H1 (cell line): Measurements from ENCODE around the gene NIPSNAP2. TPM values are rescaled to one million over a fixed set of nuclear protein-coding genes. Genes with fewer than 3 reads are reported as not detected.

Experiments
- CTCF ChIA-PET: fragments of 300-600 bp; sonication (Branson Sonifier 250); formaldehyde crosslinking; loops from one replicate; lab custom pipeline; 2021; ENCODE audit not compliant: partially characterized antibody; lab: Charles Lee
- POLR2A ChIA-PET: fragments of 300-600 bp; sonication (Branson Sonifier 250); formaldehyde crosslinking; loops from one replicate; lab custom pipeline; 2021; ENCODE audit warnings: inconsistent platforms; ENCODE audit not compliant: partially characterized antibody; lab: Charles Lee
- DNase-seq, 2 experiments: peaks; one replicate each; pipeline versions ENCODE4 v3.0.0 to v3.0.0-alpha.2; 2010 to 2022; ENCODE audit warnings: low spot score in 2 of 2, low read depth in 1 of 2, mixed read lengths in 1 of 2
- FAIRE-seq: peaks from 2 replicates; lab custom pipeline; 2011; peaks lifted over from hg19 to GRCh38; lab: Jason Lieb, UNC
- H2AFZ ChIP-seq: 2 replicates; pipeline ENCODE4 v1.8.1; 2012; ENCODE audit warnings: low read length, inconsistent platforms
- H2AK5ac ChIP-seq: 2 replicates; pipeline ENCODE4 v1.6.1; 2013; ENCODE audit warnings: low read depth, low read length
- H2BK120ac ChIP-seq: replicated peaks from 2 replicates; pipeline ENCODE3; 2013; ENCODE audit warnings: low read depth, low read length, inconsistent platforms
- H2BK12ac ChIP-seq: 2 replicates; pipeline ENCODE4 v1.6.1; 2013; ENCODE audit warnings: low read depth, low read length
- H2BK15ac ChIP-seq: 2 replicates; pipeline ENCODE4 v1.6.1; 2013; ENCODE audit warnings: low read length
- H2BK20ac ChIP-seq: 2 replicates; pipeline ENCODE4 v1.6.1; 2013; ENCODE audit warnings: low read length
- H2BK5ac ChIP-seq: 2 replicates; pipeline ENCODE4 v1.6.1; 2013; ENCODE audit warnings: low read depth, low read length
- H3K14ac ChIP-seq: 2 replicates; pipeline ENCODE4 v1.6.1; 2013; ENCODE audit warnings: inconsistent platforms; ENCODE audit not compliant: insufficient read length
- H3K18ac ChIP-seq: 2 replicates; pipeline ENCODE4 v1.6.1; 2013; ENCODE audit warnings: low read length; ENCODE audit errors: extremely low read depth
- H3K23ac ChIP-seq: 2 replicates; pipeline ENCODE4 v1.6.1; 2013; ENCODE audit warnings: inconsistent platforms; ENCODE audit not compliant: insufficient read length
- H3K23me2 ChIP-seq: 2 replicates; pipeline ENCODE4 v1.6.1; 2013; ENCODE audit warnings: low read depth, low read length
- H3K27ac ChIP-seq: 2 replicates; pipeline ENCODE4 v1.6.1; 2011; ENCODE audit warnings: low read depth, low read length, inconsistent platforms
- H3K27me3 ChIP-seq, 4 experiments: replicated peaks in 1 of 4; 1 replicate in 1 of 4; 2 replicates in 3 of 4; pipeline versions ENCODE4 v1.6.1 to v1.8.1; 2011 to 2013; ENCODE audit warnings: low read length in 3 of 4, mild to moderate bottlenecking in 3 of 4, inconsistent platforms in 2 of 4, mixed read lengths in 2 of 4, moderate library complexity in 1 of 4; ENCODE audit not compliant: control insufficient read depth in 3 of 4, insufficient read depth in 3 of 4; ENCODE audit errors: extremely low read depth in 1 of 4
- H3K36me3 ChIP-seq, 4 experiments: 2 replicates each; pipeline versions ENCODE4 v1.6.1 to v1.8.1; 2011 to 2013; ENCODE audit warnings: mild to moderate bottlenecking in 4 of 4, low read length in 3 of 4, moderate library complexity in 2 of 4, control low read depth in 1 of 4, inconsistent platforms in 1 of 4; ENCODE audit not compliant: insufficient read depth in 4 of 4, control insufficient read depth in 2 of 4
- H3K4ac ChIP-seq: replicated peaks from 2 replicates; pipeline ENCODE3; 2013; ENCODE audit warnings: low read length, low read depth, mixed read lengths, inconsistent platforms; ENCODE audit not compliant: insufficient read length
- H3K4me1 ChIP-seq, 4 experiments: replicated peaks in 1 of 4; 1 replicate in 1 of 4; 2 replicates in 3 of 4; pipeline versions ENCODE4 v1.6.1 to v1.8.1; 2011 to 2013; ENCODE audit warnings: low read length in 3 of 4, inconsistent platforms in 2 of 4, mixed read lengths in 1 of 4; ENCODE audit not compliant: insufficient read depth in 4 of 4, control insufficient read depth in 3 of 4
- H3K4me2 ChIP-seq, 2 experiments: 2 replicates each; pipeline versions ENCODE4 v1.6.1 to v1.8.1; 2011 to 2013; ENCODE audit warnings: low read depth in 2 of 2, low read length in 2 of 2, control low read depth in 1 of 2, inconsistent platforms in 1 of 2, mild to moderate bottlenecking in 1 of 2; ENCODE audit not compliant: insufficient read depth in 1 of 2
- H3K4me3 ChIP-seq, 4 experiments: fragments of 200-600, 300-600 bp in 1 of 4; sonication (generic), shearing (Covaris generic), sonication (Bioruptor Twin) in 1 of 4; 2 replicates each; pipeline versions ENCODE4 v1.5.1 to v1.8.1; 2011 to 2016; ENCODE audit warnings: low read length in 4 of 4, low read depth in 3 of 4, control low read depth in 2 of 4, inconsistent platforms in 2 of 4, mild to moderate bottlenecking in 2 of 4, mixed read lengths in 1 of 4, moderate library complexity in 1 of 4; ENCODE audit not compliant: insufficient read depth in 2 of 4; ENCODE audit errors: extremely low read depth in 1 of 4
- H3K56ac ChIP-seq: replicated peaks from 2 replicates; pipeline ENCODE3; 2013; ENCODE audit warnings: low read depth, mild to moderate bottlenecking, mixed read lengths, low read length, inconsistent platforms; ENCODE audit not compliant: insufficient read length
- H3K79me1 ChIP-seq: 2 replicates; pipeline ENCODE4 v1.6.1; 2013; ENCODE audit warnings: low read depth, low read length, control low read depth
- H3K79me2 ChIP-seq, 2 experiments: 2 replicates each; pipeline versions ENCODE4 v1.6.1 to v1.8.1; 2012 to 2013; ENCODE audit warnings: low read length in 2 of 2, mild to moderate bottlenecking in 2 of 2, inconsistent platforms in 1 of 2; ENCODE audit not compliant: insufficient read depth in 2 of 2, control insufficient read depth in 1 of 2
- H3K9ac ChIP-seq, 4 experiments: replicated peaks in 1 of 4; 1 replicate in 1 of 4; 2 replicates in 3 of 4; pipeline versions ENCODE4 v1.6.1 to v1.8.1; 2011 to 2013; ENCODE audit warnings: low read depth in 3 of 4, low read length in 3 of 4, control low read depth in 2 of 4, mild to moderate bottlenecking in 2 of 4, moderate library complexity in 2 of 4, inconsistent platforms in 1 of 4; ENCODE audit errors: extremely low read depth in 1 of 4
- H3K9me3 ChIP-seq, 2 experiments: 2 replicates each; pipeline versions ENCODE4 v1.6.1 to v1.8.1; 2012 to 2013; ENCODE audit warnings: mild to moderate bottlenecking in 2 of 2, moderate library complexity in 2 of 2, control low read depth in 1 of 2, inconsistent platforms in 1 of 2, low read depth in 1 of 2, low read length in 1 of 2, mixed read lengths in 1 of 2; ENCODE audit not compliant: insufficient read depth in 2 of 2
- H4K20me1 ChIP-seq, 2 experiments: replicated peaks in 1 of 2; 2 replicates each; pipeline versions ENCODE3 to v1.8.1; 2011 to 2013; ENCODE audit warnings: inconsistent platforms in 2 of 2, low read length in 2 of 2, mild to moderate bottlenecking in 1 of 2; ENCODE audit not compliant: insufficient read depth in 2 of 2, control insufficient read depth in 1 of 2
- H4K5ac ChIP-seq: 2 replicates; pipeline ENCODE4 v1.6.1; 2013; ENCODE audit warnings: low read length, low read depth, mixed read lengths, inconsistent platforms; ENCODE audit not compliant: insufficient read length
- H4K8ac ChIP-seq: 2 replicates; pipeline ENCODE4 v1.8.0; 2013; ENCODE audit warnings: mild to moderate bottlenecking, moderate library complexity, low read length, inconsistent platforms; ENCODE audit not compliant: insufficient read depth; ENCODE audit errors: extremely low read depth
- H4K91ac ChIP-seq: replicated peaks from 2 replicates; pipeline ENCODE3; 2013; ENCODE audit warnings: low read length, mixed read lengths, inconsistent platforms; ENCODE audit not compliant: insufficient read length
- WGBS, 2 experiments: shearing (Covaris generic) in 1 of 2; methylation state at CpG; one replicate each; pipeline versions ENCODE4 v1.1.6 to v1.1.7; 2013 to 2015; ENCODE audit warnings: low lambda C conversion rate in 2 of 2, mixed read lengths in 2 of 2, inconsistent platforms in 1 of 2, low coverage in 1 of 2, missing lambda C conversion rate in 1 of 2; ENCODE audit not compliant: insufficient replicate concordance in 2 of 2, insufficient coverage in 1 of 2, insufficient read length in 1 of 2; ENCODE audit errors: extremely low coverage in 1 of 2, missing lambda C conversion rate in 1 of 2; 5-methylcytosine and 5-hydroxymethylcytosine counted together
- polyA plus RNA-seq, 7 experiments: library from polyadenylated mRNA; depleted of rRNA in 3 of 7; stranded (reverse) in 5 of 7; unstranded in 2 of 7; fragments of >200 nt in 5 of 7; fragments of 200-250 nt in 2 of 7; gene quantifications; 1 replicate in 5 of 7; 2 replicates in 1 of 7; 4 replicates in 1 of 7; pipeline versions ENCODE4 v1.2.1 to v1.2.3, GENCODE V29; 2011 to 2013; ENCODE audit warnings: missing spikeins in 2 of 7, mixed read lengths in 2 of 7
- total RNA-seq: library from RNA; stranded (reverse); fragmentation: NEBNext Ultra II Directional; extraction: Animal tissue kit (Norgen Biotek cat#: 25700); gene quantifications from 2 replicates; pipeline ENCODE4 v1.2.1, GENCODE V29; 2021

NIPSNAP2 gene
- total and polyA plus RNA-seq, 2 of the 8 experiments (the other 6 are each of a cell fraction or from before 2014, with no cell fraction given): 31.1 to 45.2 TPM

DNA sequence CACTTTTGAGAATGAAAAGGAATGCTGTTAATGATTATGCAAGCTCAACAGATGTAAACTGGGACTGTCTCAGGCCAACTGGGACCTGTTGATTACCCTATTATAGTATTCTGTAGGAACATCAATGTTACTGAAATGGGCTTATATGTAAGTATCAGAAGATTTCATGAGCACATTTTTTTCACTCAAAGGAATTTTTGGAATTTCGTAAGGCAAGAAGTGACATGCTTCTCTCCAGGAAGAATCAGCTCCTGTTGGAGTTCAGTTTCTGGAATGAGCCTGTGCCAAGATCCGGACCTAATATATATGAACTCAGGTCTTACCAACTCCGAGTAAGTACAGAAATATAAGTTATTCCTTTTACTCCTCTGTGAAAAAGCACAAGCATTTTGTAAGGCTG is 19.2 kb downstream of the NIPSNAP2 start:
- Histone ChIP-seq H3K4ac (no peak overlapping the region), H2BK12ac (no peak overlapping the region), H3K56ac (no peak overlapping the region), H3K9me3 (no peaks in the 10 kb centered on the region), H3K4me2 (no peak overlapping the region), H3K4me3 (no peak overlapping the region), H2BK120ac (no peak overlapping the region), H4K8ac (no peak overlapping the region), H4K91ac (no peak overlapping the region), H2AK5ac (no peak overlapping the region), H3K23ac (no peak overlapping the region), H3K27ac (no peak overlapping the region), H3K79me2 (no peaks in the 10 kb centered on the region), H2BK20ac (no peak overlapping the region), H3K23me2 (no peaks in the 10 kb centered on the region), H2BK5ac (no peak overlapping the region), H3K4me1 (no peaks in the 10 kb centered on the region), H2BK15ac (no peak overlapping the region), H3K18ac (no peak overlapping the region), H3K79me1 (no peaks in the 10 kb centered on the region), H3K14ac (no peak overlapping the region), H3K36me3 (peaks cover 2 to 40% (median 18%) of the 10 kb centered on the region in 4 experiments; a peak in 7 of 8 replicates), H4K5ac (no peak overlapping the region), H3K27me3 (no peaks in the 10 kb centered on the region), H3K9ac (no peak overlapping the region), H2AFZ (no peak overlapping the region), H4K20me1 (no peaks in the 10 kb centered on the region)
- FAIRE-seq (no peak), DNase-seq (no peak)
- CTCF ChIA-PET: interaction anchor here (0.6 kb wide), 1 partner anchor 40 kb away, joined by 5 read pairs; no protein-coding TSS in a partner anchor
- whole genome bisulfite sequencing, 2 experiments: 95% methylated on average over 3 of the region's 3 CpGs; no CpG with 5 or more reads in 1 of the 2 experiments
- POLR2A ChIA-PET: no interaction called here
